ENCODE data around the gene ADCYAP1R1. TPM values are rescaled to one million over a fixed set of nuclear protein-coding genes. Genes with fewer than 3 reads are reported as not detected.

The ADCYAP1R1 gene
- total and polyA plus RNA-seq, 2 of the 8 experiments (the other 6 are each of a cell fraction or from before 2014, with no cell fraction given) = 14.4 to 14.6 TPM

- WGBS, 2 experiments (ENCODE audit: extremely low coverage in 1 of 2, insufficient coverage in 1 of 2, insufficient read length in 1 of 2, insufficient replicate concordance in 2 of 2, low coverage in 1 of 2, low lambda C conversion rate in 2 of 2, missing lambda C conversion rate in 1 of 2) = 95% methylated on average over 3 of the region's 5 CpGs; no CpG with 5 or more reads in 1 of the 2 experiments
- no peak overlapping the region for H3K23ac ChIP-seq (ENCODE audit: insufficient read length)
- H4K8ac ChIP-seq (ENCODE audit: extremely low read depth, insufficient read depth, low read length) = no peak overlapping the region; the same call in 1 of the 2 replicates
- no peak overlapping the region for H3K9ac ChIP-seq (replicated peaks in 1 of 4; ENCODE audit: extremely low read depth in 1 of 4, low read depth in 3 of 4, low read length in 3 of 4)
- no peak overlapping the region for H2BK120ac ChIP-seq (replicated peaks; ENCODE audit: low read depth, low read length)
- no peaks in the 10 kb centered on the region for H4K20me1 ChIP-seq (replicated peaks in 1 of 2; ENCODE audit: control insufficient read depth in 1 of 2, insufficient read depth in 2 of 2, low read length in 2 of 2)
- H3K36me3 ChIP-seq (ENCODE audit: control insufficient read depth in 2 of 4, insufficient read depth in 4 of 4, low read length in 3 of 4) = no peaks in the 10 kb centered on the region
- H3K79me2 ChIP-seq (ENCODE audit: control insufficient read depth in 1 of 2, insufficient read depth in 2 of 2, low read length in 2 of 2) = no peaks in the 10 kb centered on the region
- no peak for FAIRE-seq
- no peak overlapping the region for H2BK20ac ChIP-seq (ENCODE audit: low read length)
- no peak overlapping the region for H4K91ac ChIP-seq (replicated peaks; ENCODE audit: insufficient read length, low read length)
- no peaks in the 10 kb centered on the region for H3K9me3 ChIP-seq (ENCODE audit: insufficient read depth in 2 of 2, low read depth in 1 of 2, low read length in 1 of 2)
- no peaks in the 10 kb centered on the region for H3K23me2 ChIP-seq (ENCODE audit: low read depth, low read length)
- H3K27me3 ChIP-seq (replicated peaks in 1 of 4; ENCODE audit: control insufficient read depth in 3 of 4, extremely low read depth in 1 of 4, insufficient read depth in 3 of 4, low read length in 3 of 4) = no peaks in the 10 kb centered on the region
- no peak overlapping the region for H3K56ac ChIP-seq (replicated peaks; ENCODE audit: insufficient read length, low read depth, low read length)
- H3K4ac ChIP-seq (replicated peaks; ENCODE audit: insufficient read length, low read depth, low read length) = no peak overlapping the region
- H2BK15ac ChIP-seq (ENCODE audit: low read length) = no peak overlapping the region
- no peak for DNase-seq (ENCODE audit: low read depth in 1 of 2, low spot score in 2 of 2)
- H3K4me1 ChIP-seq (replicated peaks in 1 of 4; ENCODE audit: control insufficient read depth in 3 of 4, insufficient read depth in 4 of 4, low read length in 3 of 4) = peaks cover 8 to 13% (median 11%) of the 10 kb centered on the region in 4 experiments
- no peak overlapping the region for H2BK12ac ChIP-seq (ENCODE audit: low read depth, low read length)
- no peak overlapping the region for H2BK5ac ChIP-seq (ENCODE audit: low read depth, low read length)
- no peak overlapping the region for H3K18ac ChIP-seq (ENCODE audit: extremely low read depth, low read length)
- H3K4me3 ChIP-seq (ENCODE audit: extremely low read depth in 1 of 4, insufficient read depth in 2 of 4, low read depth in 3 of 4, low read length in 4 of 4) = no peak overlapping the region
- no peak overlapping the region for H3K14ac ChIP-seq (ENCODE audit: insufficient read length)
- CTCF ChIA-PET (ENCODE audit: partially characterized antibody) = interaction anchor here (1.1 to 52.0 kb wide), 3 partner anchors 33 to 53 kb away, joined by 3 to 880 read pairs (median 58); partner anchors contain the start of gene ADCYAP1R1
- H3K4me2 ChIP-seq (ENCODE audit: insufficient read depth in 1 of 2, low read depth in 2 of 2, low read length in 2 of 2) = no peak overlapping the region
- H4K5ac ChIP-seq (ENCODE audit: insufficient read length, low read depth, low read length) = no peak overlapping the region
- no peak overlapping the region for H2AK5ac ChIP-seq (ENCODE audit: low read depth, low read length)
- POLR2A ChIA-PET (ENCODE audit: partially characterized antibody) = interaction anchor here (0.6 kb wide), 1 partner anchor 291 kb away, joined by 3 read pairs; no protein-coding TSS in a partner anchor
- no peak overlapping the region for H3K27ac ChIP-seq (ENCODE audit: low read depth, low read length)
- no peak overlapping the region for H2AFZ ChIP-seq (ENCODE audit: low read length)
- H3K79me1 ChIP-seq (ENCODE audit: low read depth, low read length) = no peaks in the 10 kb centered on the region
- TF ChIP-seq EP300 (IDR thresholded peaks at IDR 0.05; ENCODE audit: borderline replicate concordance in 1 of 2, low read depth in 2 of 2, low read length in 2 of 2) (no peak), KDM1A (IDR thresholded peaks at IDR 0.05; ENCODE audit: borderline replicate concordance, low read length) (no peak), ASH2L (IDR thresholded peaks at IDR 0.05; ENCODE audit: low read length) (no peak), BCL11A (IDR thresholded peaks at IDR 0.05; ENCODE audit: low read depth in 2 of 2, low read length in 2 of 2) (no peak), HDAC2 (IDR thresholded peaks at IDR 0.05; ENCODE audit: borderline replicate concordance in 1 of 2, low read depth in 2 of 2, low read length in 2 of 2) (no peak), TAF1 (IDR thresholded peaks at IDR 0.05; ENCODE audit: low read depth, low read length) (no peak), YY1 (IDR thresholded peaks at IDR 0.05; ENCODE audit: low read depth, low read length) (no peak), KDM5A (IDR thresholded peaks at IDR 0.05; ENCODE audit: low read length) (no peak), SP2 (IDR thresholded peaks at IDR 0.05; ENCODE audit: low read length) (no peak)
- TF ChIP-seq, protein P1, sequence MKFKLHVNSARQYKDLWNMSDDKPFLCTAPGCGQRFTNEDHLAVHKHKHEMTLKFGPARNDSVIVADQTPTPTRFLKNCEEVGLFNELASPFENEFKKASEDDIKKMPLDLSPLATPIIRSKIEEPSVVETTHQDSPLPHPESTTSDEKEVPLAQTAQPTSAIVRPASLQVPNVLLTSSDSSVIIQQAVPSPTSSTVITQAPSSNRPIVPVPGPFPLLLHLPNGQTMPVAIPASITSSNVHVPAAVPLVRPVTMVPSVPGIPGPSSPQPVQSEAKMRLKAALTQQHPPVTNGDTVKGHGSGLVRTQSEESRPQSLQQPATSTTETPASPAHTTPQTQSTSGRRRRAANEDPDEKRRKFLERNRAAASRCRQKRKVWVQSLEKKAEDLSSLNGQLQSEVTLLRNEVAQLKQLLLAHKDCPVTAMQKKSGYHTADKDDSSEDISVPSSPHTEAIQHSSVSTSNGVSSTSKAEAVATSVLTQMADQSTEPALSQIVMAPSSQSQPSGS (IDR thresholded peaks at IDR 0.05; ENCODE audit: low read length) = no peak
- TF ChIP-seq, protein P2, sequence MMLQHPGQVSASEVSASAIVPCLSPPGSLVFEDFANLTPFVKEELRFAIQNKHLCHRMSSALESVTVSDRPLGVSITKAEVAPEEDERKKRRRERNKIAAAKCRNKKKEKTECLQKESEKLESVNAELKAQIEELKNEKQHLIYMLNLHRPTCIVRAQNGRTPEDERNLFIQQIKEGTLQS (IDR thresholded peaks at IDR 0.05; ENCODE audit: insufficient read depth, low read depth, low read length) = no peak
Observed at GRCh38 chr7:31017721-31018120, 34.4 kb upstream of the ADCYAP1R1 start.
